HG03521 (cell line): ENCODE data around the gene SNAP29.
"Not testable (repeated sequence)": the region's sequence is repeated elsewhere in the genome, so short reads cannot be mapped to it uniquely, and the experiment has no call there.

Experiments used
- ATAC-seq: cut with Tn5 transposase; IDR thresholded peaks from one replicate; pipeline ENCODE4 v1.9.1; 2021; ENCODE audit warnings: mild to moderate bottlenecking, moderate library complexity; ENCODE audit not compliant: unreplicated experiment

The SNAP29 gene

DNA sequence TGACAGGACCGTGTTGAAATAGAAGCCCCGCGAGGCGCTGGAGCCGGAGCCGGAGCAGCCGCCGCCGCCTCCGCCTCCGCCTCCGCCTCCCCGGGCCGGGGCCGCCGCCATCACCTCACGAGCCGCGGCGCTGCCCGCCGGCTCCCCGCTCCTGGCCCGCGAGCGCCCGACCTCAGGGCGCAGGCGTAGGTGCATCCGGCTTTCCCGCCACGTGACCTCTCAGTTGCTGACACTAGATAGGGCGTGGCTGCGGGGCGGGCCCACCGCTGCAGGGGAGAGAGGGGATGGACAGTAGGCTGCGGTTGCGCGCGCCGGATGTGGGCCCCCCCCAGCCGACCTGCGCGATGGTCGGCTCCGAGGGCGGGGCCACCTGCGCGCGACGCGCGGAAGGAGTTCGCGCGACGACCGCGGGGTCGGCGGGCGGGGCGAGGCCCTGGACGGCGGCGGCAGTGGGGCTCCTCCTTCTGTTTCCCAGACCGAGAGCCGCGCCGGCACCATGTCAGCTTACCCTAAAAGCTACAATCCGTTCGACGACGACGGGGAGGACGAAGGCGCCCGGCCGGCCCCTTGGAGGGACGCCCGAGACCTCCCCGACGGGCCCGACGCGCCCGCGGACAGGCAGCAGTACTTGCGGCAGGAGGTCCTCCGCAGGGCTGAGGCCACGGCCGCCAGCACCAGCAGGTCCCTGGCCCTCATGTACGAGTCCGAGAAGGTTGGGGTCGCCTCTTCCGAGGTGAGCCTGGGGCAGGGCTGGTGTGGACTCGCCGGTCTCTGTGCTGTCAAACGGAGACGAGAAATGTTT is at the start of gene SNAP29, which contains the start of gene PI4KA:
Gene SNAP29 (plus strand): TSS at position 393 of the 802 bp plus-strand sequence. CDS start 104 bp downstream, at position 497.
Gene PI4KA (minus strand): TSS at position 197 of the 802 bp plus-strand sequence. CDS start 86 bp downstream, at position 111.
- ATAC-seq, result peak; percentile 93

DNA sequence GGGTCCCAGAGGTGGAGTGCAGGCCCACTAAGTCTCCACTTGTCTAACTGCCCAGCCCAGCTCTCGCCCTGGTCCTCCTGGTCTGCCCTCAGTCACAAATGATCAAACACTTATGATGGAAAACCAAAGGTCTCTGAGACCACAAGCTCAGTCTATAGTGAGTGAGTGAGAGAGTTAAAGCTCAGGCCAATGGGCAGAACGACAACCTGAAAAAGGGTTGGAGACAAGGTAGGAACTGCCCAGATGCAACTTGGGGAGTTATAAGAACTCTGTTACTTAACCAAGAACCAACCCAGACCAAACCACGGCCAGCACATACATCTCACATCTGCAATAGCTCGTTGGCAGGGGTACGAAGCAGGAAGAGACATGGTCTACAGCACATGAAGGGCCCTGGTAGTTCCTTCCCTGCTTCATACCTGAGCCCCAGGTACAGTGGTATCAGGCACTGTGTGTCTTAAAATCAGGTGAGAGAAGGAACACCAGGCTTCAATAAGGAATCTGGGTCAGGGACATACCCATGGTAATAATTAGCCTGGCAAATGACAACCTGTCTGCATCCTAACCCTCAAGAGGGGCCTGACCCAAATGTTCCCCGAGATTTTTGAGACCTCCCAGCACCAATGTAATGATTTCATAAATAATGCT is 49.1 kb upstream of the SNAP29 start:
- ATAC-seq, result no peak

GRCh38 chr22:20810645-20811044 is 48.2 kb upstream of the SNAP29 start:
- no peak for ATAC-seq

DNA sequence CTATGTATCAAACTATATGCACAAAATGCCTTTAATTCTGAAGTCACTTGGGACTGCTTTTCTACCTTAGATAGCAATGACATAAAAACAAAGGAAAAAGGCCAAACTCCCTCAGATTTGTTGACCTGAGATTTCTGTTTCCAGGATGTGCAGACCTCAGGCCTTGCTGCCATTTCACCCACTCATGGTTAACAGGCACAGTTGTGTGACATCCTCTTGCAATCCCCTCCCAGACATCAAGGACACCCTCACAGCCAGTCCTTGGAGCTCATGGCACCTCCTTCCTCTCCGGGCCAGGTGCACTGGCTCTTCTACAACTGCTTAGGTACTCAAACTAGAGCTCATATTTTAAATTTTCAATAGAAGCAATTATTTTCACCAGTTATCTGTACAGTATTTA is 47.6 kb upstream of the SNAP29 start:
- ATAC-seq, result no peak

DNA sequence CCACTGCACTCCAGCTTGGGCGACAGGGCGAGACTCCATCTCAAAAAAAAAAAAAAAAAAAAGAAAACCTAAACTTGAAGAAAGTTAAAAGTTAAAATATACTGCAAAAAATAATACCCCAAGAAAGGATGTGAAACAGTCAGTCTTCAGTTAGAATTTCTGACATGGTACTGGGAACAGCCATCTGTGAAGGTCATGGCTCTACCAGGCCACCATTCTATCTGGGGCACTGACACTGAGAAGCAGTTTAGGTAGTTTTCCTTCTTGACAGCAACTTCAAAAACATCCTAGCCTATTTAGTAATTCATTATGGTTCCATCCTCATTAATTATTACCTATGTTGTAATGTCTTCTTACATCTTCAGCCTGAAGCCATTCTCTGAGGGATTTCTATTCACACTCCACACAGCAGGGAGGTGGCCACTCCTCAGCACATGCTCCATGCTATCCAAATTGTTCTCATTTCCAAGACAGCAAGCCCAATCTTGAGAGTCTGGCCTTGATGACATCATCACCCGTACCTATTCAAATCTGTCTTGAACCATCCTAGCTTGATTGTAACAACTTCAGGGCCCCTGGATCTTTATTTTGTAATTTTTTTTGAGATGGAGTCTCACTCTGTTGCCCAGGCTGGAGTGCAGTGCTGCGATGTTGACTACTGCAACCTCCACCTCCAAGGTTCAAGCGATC is 46.7 kb upstream of the SNAP29 start:
- no peak for ATAC-seq

- no peak for ATAC-seq
These were observed 45.8 kb upstream of the SNAP29 start for GRCh38 chr22:20813056-20813455.

- no peak for ATAC-seq
These were observed 44.5 kb upstream of the SNAP29 start for GRCh38 chr22:20814221-20814808.

- ATAC-seq, result no peak
These were observed 43.2 kb upstream of the SNAP29 start for GRCh38 chr22:20815477-20816050.

- ATAC-seq, result no peak
These were observed 42.2 kb upstream of the SNAP29 start for GRCh38 chr22:20816559-20816958.

- ATAC-seq, result no peak
These were observed 40.3 kb upstream of the SNAP29 start for GRCh38 chr22:20818471-20818870.

DNA sequence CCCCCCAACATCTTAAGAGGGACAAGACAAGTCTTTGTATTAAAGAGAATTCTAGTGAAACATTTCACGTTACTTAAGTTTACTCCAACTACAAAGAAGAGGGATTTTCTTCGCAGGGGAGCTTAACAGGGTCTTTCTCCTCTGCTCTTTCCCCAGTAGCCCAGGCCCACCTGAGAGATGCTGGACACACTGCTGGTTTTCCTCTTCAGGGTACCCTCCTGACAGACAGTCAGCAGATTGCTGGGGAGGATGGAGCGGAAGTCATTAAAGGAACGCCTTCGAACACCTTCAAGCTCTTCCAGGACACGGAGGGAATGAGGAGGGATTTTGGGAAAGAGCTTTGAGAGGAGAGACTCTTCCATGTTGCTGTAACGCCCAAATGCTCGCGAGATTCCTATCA is 39.3 kb upstream of the SNAP29 start:
- ATAC-seq, result no peak

GRCh38 chr22:20821717-20822239 is 37.0 kb upstream of the SNAP29 start:
- ATAC-seq, result not testable (repeated sequence)

GRCh38 chr22:20822240-20822639 is 36.6 kb upstream of the SNAP29 start:
- no peak for ATAC-seq

DNA sequence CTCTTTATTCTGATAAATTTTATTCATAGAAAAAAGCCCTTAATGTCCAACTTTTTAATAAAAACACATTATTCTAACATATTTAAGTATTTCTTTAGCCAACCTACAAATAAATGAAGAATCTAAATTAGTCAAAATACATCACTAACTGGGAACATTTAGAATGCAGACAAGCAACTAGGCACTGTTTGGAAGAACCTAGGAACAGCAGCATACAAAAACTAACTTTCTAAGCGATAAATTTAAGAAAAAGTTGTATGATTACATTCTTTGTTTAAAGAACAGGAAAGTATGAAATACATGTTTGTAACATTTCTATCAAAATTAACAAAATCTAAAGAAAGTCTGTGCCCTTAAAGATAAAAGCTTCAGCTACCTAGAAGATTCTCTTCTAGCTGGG is 35.5 kb upstream of the SNAP29 start:
- no peak for ATAC-seq

- not testable (repeated sequence) for ATAC-seq
These were observed 33.6 kb upstream of the SNAP29 start for GRCh38 chr22:20825216-20825615.

DNA sequence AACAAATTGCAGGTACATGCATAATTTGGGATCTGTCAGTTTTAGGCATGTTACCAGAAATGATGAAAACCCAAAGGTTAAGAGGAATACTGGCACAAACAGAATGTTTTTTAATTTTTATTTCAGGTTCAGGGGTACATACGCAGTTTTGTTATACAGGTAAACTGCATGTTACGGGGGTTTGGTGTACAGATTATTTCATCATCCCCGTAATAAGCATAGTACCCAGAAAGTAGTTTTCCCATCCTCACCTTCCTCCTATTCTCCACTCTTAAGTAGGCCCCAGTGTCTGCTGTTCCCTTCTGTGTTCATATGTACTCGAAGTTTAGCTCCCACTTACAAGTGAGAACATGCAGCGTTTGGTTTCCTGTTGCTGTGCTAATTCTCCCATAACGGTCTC is 33.2 kb upstream of the SNAP29 start:
- ATAC-seq, result no peak

DNA sequence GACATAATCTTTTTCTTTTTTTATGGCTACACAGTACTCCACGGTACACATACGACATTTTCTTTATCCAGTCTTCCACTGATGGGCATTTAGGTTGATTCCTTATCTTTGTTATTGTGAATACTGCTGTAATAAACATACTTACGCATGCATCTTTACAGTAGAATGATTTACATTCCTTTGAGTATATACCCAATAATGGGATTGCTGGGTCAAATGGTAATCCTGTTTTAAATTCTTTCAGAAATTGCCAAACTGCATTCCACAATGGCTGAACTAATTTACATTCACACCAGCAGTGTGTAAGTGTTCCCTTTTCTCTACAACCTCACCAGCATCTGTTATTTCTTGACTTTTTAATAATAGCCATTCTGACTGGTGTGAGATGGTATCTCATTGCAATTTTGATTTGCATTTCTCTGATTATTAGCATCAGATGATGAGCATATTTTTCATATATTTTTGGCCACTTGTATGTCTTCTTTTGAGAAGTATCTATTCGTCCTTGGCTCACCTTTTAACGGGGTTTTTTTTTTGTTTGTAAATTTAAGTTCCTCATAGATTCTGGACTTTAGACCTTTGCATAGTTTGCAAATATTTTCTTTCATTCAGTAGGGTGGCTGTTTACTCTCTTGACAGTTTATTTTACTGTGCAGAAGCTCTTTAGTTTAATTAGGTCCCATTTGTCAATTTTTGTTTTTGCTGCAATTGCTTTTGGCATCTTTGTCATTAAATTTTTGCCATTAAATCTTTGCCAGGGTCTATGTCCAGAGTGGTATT is 32.2 kb upstream of the SNAP29 start:
- not testable (repeated sequence) for ATAC-seq

GRCh38 chr22:20829491-20830134 is 29.2 kb upstream of the SNAP29 start:
- no peak for ATAC-seq

DNA sequence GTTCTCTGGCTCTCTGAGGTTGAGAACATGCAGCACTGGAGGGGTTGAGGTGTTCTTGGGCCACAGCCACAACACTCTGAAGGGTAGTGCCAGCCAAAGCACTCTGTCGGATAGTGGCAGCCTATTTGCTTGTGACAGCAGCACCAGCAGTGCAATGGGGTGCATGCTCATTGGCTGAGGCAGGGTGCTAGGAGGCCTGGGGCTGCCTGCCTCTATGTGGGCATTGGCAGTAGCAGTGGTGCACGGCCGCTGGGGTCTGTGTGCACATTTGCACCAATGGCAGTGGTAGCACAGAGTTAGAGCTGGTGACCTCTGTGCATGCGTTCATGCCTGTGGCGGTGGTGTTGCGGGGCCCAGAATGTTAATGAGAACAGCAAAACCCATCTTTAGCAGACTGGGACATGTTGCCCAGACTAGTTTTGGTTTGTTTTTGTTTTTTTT is 25.6 kb upstream of the SNAP29 start:
- ATAC-seq, result no peak
